Stimulated activated CD4-positive, alpha-beta T cell treated with anti-CD3 and anti-CD28 coated beads, Interleukin-2, amount 100 ng/mL, for 48 hours (primary cell): ENCODE data around the gene TXK.

Source experiments
- DNase-seq, 2 donors: peaks; one replicate each; pipeline ENCODE4 v3.0.0-alpha.2; 2020

TXK gene

DNA sequence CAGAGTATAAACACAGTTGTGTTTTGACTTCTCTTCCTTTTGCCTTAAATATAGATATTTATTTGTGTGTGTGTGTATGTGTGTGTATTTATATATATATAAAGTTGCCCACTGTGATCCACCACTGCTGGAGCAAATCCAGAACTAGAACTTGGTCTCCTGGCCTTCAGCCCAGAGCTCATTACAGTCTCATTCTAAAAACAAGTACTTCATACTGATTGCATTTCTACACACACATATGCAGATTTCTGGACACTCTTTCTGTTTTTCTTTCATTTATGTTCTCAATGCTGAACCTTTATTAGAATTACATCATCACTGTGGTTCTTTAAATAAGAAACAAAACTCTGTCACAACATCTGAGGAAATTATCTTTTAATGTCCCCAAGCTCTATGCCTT, 381 bp downstream of the TXK start:
- no peak for DNase-seq

DNA sequence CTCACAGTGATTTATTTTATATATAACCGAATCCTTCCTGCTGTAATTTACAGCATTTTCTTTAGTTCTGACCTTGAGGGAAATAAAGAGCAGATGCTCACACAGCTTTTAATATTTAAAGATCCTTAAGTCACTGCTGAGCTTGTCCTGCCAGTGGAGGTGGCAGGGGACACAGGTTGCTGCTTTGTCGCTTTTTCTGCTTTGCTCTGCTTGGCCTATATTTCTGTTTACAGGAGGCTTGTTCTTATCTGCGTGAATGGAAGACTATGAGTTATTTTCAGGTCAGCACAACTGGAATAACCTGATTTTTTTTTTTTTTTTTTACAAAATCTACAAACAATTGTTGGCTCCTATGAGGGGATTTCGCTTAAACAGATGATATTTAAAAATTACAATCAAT, 2.3 kb downstream of the TXK start:
- no peak for DNase-seq

DNA sequence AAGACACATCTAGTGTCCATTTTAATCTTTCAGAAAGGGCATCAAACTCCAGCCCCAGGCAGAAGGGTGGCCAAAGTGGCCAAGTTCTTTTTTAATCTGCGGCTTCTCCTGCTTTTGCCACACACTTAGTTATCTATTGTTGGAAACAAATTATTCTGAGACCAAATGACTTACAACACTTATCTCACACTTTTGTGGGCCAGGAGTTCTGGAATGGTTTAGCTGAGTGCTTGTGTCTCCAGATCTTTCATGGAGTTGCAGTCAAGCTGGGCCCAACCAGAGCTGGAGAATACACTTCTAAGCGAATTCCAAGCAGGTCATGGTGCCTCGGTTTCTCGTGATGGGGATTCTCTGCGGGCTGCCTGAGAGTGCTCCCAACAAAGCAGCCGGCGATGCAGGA, 4.0 kb downstream of the TXK start:
- DNase-seq, result no peak

DNA sequence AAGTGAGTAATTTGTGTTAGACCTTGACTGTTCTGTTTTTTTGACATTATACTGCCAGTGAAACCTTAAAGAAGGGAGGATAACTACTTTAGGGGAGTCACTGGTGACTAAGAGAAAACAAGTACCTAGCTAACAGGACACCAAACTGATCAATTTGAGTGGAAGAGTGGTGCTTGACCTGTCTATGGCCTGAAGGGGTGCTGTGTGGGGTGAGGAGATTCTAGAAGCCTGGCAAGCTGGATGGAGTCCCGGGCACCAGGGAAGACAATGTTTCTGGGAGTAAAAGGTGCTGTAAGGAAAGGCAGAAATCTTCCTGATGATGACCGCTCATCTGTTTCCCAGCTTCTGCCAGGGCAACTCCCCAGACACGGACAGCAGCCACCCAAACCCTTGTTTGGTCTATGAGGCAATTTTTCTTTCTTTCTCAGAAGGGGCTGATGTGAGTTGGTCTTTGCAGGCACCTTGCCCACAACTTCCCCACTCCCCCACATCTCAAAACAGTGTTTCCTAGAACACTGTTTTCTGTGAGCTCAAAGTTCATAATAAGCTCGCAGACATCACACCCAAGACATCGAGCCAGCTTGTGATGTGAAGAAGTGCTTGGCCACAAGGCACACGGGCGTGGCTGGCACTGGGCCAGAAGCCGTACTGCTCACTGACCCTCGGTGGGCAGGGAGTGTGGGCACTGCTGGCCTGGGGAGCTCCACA, 4.6 kb downstream of the TXK start:
- DNase-seq, result peak in 1 of 2 donors; percentile 39

DNA sequence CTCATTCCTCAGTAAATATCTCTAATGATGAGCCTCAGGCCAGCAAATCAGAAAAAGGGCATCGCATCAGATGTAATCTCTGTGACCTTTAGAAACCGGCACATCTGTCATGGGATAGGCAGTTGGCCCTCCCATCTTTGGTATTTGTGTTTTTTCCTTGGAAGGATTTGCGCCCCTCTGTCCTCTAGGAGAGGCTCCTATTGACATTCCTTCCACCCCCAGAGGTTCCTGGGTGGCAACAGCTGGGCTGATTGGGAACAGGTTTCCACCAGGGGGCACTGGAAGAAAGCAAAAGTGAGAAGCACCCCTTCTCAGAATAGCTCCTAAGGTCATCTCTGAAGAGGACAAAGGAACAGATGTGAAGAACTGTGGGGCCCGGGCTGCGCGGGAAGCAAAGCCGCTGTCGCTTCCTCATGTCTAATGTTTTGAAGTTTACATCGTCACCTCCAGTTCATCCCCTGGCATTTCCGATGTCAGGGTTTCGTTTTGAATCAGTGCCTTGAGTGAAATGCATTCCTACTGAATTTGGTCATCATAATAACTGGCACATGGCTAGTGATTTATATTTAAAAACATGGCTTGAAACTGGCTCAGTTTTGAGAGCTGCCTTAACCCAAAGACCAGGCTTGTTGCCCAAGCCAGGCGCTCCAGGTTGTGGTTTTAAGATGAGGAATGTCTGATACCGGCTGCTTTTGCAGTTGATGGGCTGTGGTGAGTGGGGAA, 6.2 kb downstream of the TXK start:
- peak; percentile 62 to 67 for DNase-seq

DNA sequence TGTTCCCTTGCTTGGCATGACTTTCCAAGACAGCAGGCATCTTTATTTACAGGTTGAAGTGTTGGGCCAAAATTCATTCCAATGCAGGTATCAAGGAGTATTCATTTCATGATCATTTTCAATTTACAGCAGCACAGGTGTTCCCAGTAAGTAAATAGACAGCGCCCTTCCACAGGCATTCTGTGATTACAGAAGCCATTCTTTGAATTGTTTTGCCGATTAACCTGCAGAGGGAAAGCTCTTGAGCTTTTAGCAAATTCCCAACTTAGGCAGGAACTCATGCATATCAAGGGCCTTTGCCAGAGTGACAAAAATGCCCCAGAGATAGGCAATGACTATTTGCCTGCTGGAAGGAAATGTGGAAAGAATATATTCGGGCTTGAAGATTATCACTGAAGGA, 6.8 kb downstream of the TXK start:
- DNase-seq, result no peak

DNA sequence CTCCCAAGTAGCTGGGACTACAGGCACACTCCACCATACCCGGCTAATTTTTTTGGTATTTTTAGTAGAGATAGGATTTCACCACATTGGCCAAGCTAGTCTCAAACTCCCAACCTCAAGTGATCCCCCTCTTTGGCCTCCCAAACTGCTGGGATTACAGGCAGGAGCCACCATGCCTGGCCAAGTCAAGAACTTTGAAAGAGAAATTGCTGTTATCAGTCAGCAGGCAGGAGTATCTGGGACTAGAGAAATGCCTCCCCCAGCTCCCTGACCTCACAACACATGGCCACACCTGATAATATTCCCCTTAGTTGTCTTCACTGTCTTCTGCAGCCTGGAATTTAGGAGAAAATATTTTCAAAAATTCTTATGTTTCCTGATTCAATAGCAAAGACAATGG, 7.4 kb downstream of the TXK start:
- no peak for DNase-seq

DNA sequence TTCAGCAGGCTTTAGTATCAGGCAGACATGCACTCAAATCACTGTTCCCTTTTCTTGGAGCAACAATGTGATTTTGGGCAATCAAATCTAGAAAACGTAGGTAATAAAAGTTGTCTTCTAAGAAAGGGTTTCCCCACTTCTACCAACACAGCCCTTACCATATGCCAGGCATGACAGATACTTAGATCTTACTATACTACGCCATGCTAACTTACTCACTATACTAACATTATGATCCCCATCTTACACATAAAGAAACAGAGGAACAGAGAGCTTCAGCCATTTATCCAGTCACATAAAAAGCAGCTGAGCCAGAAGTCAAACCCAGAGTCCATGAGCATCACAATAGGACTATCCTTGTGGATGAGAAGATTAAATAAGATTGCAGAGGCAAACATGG, 9.2 kb downstream of the TXK start:
- DNase-seq, result no peak

DNA sequence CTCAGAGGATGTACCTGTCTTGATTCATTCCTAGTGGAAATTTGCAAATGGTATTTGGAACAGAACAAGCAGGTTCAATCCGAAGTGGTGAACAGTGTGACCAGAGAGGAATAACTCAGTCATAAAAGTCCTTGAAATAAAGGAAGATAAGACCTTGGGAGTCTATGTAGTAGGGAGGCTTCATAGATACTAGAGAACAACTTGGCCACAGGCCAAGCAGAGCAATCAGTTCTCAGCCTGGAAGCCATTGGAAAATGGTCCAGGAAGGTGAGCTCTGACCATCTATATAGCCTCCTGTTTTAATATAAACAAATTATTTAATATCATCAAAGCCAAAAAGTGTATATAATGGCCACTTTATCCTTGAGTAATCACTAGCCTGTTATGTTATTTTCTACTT, 11.3 kb downstream of the TXK start:
- DNase-seq, result no peak

DNA sequence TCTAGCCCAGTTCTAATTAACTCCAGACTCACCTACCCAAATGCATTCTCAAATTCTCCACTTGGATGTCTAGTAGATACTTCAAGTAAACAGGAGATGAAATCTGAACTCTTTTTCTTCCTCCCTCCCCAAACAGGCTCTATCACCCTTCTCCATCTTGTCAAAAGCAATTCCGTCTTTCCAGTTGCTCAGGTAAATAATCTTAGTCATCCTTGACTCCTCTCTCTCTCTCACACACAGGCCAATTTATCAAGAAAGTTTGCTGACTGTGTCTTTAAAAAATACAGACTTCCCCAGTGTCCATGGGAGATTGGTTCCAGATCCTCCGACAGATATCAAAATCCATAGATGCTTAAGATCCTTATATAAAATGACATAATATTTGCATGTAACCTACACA, 12.9 kb downstream of the TXK start:
- DNase-seq, result no peak

DNA sequence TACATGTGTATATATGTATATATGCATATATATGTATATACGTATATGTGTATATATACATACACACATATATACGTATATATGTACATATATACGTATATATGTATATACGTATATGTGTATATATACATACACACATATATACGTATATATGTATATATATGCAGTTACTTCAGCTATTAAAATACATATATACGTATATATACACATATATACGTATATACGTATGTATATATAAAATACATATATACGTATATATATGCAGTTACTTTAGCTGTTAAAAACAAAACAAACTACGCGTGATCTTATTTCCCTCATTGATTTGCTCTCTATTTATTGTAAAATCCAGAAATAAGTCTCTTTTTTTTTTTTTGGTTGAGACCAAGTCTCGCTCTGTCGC, 13.9 kb downstream of the TXK start:
- no peak for DNase-seq

DNA sequence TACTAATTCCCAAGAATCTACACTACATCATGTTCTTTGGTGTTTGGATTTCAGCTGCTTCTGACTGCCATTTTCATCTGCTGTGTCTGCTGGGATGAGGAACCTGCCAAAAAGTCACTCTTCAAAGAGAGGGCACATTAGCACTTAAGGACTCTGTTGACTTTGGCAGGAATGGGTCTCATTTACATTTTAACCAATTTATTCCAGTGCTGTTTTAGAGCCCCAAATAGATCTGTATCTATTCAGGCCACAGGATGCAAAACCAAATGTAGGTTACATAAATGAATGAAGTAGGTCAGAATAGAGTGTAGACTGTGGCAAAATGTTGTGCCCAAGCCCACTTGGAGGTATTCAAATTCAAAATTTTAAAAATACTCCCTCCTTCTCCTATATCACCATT, 14.4 kb downstream of the TXK start:
- DNase-seq, result no peak

DNA sequence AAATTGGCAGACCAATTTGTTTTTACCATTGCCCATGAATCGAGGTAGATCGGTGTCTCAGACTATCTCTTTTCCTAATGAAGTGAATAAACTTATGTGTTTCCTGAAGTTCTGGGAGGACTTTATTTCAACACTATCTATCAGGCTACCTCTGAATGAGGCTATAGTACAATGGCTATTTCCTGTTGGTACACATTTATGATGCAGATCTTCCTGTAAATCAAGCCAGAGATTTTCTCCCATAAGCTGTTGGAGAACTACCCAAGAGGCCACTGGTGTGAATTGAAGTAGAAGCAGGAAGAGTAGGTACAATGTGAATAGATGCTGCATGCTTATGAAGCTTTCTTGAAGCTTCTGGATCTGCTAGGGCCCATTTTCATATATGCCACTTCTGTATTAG, 16.0 kb downstream of the TXK start:
- no peak for DNase-seq

DNA sequence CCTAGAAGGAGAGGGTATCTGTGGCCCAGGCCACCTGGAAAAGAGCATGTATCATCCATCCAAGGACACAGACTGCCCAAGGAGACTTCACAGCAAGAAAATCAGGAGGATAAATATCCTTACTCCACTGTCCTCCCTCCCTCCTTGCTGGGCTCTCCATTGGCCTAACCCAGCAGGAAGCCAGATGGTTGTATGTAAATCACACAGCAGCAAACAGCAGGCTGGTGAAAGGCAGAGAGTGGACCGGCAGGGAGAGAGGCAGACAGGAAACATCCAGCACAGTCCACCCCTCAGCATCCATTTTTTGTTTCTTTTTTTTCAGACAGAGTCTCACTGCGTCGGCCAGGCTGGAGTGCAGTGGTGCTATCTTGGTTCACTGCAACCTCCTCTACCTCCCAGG, 17.5 kb downstream of the TXK start:
- DNase-seq, result no peak

DNA sequence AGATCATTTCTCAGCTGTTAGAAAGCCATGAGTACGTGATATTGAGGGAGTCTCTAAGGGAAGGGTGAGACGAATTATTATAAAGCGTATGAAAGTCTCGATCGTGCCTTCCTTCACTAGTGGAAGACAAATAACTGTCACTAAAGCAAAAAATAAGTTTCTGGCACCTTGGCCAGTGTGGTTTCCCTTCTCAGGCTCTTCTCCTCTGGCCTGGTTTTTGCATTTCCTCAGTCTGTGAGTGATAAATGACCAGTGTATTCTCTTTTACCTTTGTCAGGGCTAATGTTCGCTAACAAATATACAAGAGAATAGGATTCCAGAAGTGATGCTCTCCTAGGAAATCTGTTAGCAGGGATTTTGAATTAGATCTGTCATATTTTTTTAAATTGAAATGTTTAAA, 19.6 kb downstream of the TXK start:
- DNase-seq, result no peak

DNA sequence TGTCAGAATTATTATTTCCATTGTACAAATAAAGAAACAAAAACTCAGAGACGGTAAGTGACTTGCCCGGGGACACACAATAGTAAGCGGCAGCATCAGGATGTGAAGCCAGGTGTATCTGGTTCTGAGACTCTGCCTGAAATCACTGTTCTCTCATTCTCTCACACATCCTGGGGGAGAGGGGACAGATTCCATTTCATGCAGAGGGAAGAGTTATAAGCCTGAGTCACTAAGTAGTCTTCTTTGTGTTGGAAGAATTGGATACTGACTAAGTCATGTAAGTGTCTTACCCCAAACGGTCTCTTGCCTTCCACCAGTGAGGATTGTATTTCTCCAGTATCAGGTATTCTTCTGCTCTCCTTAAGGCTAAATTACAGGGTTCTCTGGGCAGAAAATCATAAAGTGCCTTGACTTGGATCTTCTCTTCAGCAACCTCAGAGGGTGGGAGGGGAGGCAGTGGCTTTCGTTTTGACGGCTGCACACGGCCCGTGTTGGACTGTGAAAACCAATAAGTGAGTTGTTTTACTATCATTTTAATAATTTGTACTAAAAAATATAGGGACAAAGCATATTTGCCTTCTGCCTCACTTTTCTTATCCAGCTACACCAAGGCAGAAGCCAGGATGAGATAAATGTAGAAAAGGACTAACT, 21.9 kb downstream of the TXK start:
- DNase-seq, result no peak

DNA sequence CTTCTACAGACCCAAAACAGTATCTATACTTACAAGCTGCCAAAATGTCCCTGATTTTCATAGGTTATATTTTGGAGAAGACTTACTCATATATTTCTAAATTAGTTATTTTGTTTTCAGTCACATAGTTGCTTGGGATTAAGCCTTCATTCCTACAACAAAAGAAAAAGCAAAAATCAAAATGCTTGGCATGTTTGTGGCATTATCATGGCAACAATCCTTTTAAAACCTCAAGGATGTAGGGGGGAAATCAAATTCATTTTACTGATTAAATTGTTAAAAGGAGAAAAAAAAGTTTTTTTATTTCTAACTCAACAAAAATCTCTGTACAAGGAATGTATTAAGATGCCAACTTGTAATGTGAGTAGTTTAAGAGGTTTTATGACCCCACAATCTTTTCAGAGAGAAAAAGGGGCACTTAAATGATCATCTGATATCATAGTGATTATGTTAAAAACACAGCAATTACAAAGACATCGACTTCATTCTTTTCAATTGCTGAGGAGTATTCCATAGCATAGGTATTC, 23.5 kb downstream of the TXK start:
- DNase-seq, result no peak

DNA sequence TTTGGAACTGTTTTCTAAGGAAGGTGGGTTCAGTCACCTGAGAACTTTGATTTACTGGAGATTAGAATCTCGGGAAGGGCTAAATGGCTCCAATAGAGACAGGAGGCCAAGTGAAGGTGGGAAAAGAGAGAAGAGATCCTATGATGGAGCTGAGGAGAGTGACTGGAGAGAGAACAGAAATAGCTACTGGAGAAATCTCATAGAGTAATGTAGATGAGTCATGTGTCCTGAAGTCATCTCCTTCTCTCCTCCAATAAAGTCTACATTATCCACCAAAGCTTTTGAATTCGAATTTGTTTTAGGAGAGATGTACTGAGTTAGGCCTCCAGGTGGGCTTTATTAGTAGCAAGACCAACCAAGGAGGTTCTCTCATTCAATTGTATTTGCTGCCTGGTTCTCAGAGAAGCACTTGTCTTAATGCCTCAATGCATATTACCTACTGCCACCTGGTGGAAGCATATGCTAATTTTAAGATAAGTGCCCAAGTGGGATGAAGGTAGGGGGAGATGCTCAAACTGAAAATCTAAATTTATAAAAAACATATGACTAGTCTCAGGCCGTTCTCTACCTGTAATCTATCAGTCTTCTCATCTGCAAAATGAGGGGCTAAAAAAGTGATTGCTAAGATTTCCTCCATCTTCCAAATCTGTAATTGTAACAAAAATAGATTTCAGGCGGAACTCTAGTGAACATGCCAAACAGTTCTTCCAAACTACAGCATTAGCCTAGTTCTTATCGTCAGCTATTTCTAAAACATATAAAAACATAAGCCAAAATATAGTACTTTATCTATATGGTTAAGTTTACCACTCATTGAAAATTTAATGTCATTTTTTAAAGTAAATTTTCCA, 24.4 kb downstream of the TXK start:
- DNase-seq, result no peak

DNA sequence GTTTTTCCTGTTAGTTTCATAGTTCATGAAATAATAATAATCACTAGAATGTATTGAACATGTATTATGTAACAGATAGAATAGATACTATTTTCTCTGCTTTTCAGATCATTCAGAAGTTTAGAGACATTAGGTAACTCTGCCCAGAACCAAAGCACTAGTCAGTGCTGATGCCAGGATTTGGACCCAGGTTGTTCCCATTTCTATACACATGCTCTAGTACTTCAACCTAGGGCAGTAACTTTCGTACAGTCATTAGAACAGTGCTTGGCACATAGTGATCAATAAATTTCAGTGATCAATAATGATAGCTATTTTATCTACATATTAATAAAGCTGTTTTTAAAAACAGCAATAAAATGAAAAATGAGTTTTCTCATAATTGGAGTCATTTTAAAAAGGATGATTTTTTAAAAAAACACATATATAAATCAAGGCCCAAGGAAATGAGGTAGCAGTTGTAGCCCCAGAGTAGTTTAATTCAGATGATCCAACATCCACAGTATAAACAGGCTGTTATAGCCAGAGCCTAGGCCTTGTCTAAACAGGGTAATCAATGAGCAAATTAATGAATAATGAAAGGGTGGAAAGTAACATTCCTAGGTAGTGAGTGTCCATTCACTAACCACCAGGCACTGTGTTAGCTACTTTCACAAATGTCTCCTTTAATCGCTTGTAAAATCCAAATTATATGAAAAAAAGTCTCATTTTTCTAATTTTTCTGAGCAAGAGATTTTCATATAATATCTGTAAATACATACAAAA, 25.6 kb downstream of the TXK start:
- DNase-seq, result no peak

DNA sequence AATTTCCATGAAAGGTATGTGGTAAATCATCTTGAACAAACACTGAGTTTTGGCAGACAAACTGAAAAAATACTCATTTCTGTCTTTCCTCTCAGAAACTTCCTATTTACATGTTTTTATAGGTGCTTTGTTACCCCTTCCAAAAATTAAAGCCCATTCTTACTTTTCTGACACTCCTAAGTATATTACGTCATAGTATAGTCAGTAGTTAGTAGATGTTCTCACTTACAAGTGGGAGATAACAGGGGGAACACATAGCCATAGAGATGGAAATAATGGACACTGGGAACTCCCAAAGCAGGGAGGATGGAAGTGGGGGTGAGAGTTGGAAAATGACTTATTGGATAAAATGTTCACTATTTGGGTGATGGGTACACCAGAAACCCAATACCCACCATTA, 28.8 kb downstream of the TXK start:
- DNase-seq, result no peak

DNA sequence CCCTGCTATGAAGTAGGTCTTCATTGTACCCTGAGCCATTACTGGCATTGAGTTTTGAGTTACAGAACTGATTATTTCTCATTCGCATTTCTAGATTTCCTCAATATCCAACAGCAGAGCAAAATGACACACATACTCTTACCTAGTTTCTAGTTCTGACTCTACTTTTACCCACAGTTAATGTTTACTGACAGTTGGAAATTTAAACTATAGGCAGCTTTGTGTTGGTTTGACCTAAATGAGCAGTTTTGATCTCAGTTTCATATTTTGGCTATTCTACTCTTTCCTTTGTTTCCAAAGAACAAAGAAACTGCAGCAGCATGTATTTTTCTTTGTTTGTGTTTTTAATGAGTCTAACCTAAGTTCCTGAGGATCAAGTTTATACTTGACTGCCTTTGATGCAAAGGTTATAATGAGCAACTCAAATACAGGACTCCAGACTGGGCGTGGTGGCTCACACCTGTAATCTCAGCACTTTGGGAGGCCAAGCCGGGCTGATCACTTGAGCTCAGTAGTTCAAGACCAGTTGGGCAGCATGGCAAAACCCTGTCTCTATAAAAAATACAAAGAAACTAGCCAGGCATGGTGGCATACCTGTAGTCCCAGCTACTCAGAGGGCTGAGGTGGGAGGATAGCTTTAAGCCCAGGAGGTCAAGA, 30.4 kb downstream of the TXK start:
- DNase-seq, result no peak

DNA sequence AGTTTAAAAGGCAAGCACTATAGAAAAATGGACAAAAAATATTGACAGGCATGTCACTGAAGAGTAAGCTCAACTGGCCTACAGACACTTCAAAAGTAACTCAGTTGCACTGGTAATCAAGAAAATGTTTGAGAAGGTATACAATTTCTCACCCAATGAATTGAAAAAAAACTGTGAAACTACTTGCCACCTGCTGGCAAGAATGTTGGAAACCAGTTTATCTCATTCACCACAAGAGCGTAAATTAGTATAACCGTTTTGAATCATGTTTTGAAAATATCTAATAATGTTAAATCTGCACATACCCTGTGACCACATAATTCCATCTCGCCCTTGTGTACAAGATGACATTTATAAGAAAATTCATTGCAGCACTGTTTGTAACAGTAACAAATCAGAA, 31.7 kb downstream of the TXK start:
- DNase-seq, result no peak
